Measurements from ENCODE around the gene MAS1.
A peak's percentile ranks its signal among the peaks of the same experiment; 100 is the strongest.
"Not testable (repeated sequence)": the region's sequence is repeated elsewhere in the genome, so short reads cannot be mapped to it uniquely, and the experiment has no call there.

The MAS1 gene

DNA sequence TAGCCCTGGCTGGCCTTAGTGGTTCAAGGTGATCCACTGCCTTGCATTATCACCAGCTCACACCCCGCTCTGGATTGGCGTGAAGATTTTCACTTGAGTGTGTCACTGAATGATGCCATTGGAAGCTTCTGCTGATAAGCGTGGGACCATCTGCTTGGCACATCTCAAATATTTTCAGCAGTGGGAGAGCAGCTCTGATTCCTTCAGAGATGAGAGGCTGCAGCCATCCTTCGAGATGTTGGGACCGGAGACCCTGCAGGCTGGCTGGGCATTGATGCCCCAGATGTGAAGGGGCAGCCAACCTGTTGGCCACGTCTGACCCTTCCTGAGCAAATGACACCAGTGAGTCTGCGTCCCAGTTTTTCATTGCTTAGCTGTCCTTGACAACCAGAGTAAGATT, at the start of gene MAS1:
Gene MAS1 (plus strand): TSS at position 197 of the 400 bp plus-strand sequence. CDS start 15,968 bp downstream, outside the sequence.
- no peak for DNase-seq

DNA sequence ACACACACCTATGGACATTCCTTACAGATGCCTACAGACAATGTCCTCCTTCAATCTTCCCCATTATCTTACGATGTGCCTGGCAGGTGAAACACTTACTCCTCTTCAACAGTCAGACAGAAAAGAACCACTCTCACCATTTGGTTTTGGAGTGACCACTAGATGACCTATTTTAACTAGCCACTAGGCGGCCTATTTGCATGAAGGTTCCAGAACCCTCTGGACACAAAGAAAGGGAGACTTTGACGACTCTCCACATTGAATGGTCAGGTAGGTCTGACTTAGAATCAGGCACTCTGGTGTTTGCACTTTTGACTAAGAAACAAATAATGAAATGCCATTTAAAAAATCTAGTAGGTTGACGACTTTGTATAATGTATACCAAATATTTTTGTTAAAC, 48.8 kb upstream of the MAS1 start:
- peak; percentile 15 for DNase-seq

DNA sequence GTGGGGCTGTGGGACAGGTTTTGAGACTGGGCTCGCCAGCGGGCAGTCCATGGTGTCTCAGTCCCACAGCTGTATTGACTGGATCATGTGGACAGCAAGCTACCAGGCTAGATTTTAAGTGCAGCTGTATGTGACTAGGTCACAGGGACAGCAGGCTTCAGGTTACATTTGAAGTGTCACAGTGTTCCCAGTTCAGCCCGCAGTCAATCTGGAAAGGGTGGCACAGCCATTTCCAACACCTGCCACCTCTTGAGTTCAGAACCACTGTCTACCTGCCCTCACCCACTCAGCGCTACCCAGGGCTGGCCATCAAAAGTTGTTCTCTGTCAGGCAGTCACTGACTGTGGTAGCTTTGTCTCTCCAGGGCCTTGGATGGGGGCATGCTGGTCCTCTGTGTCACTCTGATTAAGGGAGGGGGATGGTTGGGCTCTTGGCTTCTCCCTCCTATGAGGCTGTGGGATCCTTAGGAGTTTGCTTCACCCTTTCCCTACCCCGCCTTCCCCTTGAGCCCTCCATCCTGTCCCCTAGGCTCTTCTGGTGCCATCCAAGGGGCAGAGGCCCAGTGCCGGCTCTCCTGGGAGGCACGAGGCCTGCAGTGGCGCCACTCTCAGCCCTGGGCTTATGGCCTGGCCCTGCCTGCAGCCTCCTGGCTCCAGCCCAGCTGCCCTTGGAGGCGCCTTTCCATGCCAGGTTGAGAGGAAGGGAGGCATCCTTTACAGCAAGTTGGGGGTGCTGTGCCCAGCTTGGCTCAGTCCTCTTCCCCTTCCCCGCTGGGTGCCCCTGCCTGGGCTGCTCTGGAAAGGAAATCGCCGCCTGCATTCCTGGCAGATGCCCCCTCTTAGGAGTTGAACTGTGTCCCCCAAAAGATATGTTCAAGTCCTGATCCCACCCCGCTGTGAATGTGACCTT, 45.8 kb upstream of the MAS1 start:
- DNase-seq = no peak

DNA sequence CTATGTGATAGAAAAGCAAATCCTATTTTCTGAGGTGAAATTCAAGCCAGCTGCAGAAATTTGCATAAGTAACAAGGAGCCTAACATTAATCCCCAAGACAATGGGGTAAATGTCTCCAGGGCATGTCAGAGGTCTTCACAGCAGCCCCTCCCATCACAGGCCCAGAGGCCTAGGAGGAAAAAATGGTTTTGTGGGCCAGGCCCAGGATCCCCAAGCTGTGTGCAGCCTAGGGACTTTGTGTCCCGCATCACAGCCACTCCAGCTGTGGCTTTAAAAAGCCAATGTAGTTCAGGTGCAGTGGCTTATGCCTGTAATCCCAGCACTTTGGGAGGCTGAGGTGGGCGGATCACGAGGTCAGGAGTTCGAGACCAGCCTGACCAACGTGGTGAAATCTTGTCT, 42.2 kb upstream of the MAS1 start:
- not testable (repeated sequence) for DNase-seq

DNA sequence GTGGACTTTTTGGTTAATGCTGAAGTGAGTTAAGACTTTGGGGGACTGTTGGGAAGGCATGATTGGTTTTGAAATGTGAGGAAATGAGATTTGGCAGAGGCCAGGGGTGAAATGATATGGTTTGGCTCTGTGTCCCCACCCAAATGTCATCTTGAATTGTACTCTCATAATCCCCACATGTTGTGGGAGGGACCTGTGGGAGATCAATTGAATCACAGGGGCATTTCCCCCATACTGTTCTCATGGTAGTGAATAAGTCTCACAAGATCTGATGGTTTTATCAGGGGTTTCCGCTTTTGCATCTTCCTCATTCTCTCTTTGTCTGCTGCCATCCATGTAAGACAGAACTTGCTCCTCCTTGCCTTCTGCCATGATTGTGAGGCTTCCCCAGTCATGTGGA, 40.9 kb upstream of the MAS1 start:
- DNase-seq = not testable (repeated sequence)

DNA sequence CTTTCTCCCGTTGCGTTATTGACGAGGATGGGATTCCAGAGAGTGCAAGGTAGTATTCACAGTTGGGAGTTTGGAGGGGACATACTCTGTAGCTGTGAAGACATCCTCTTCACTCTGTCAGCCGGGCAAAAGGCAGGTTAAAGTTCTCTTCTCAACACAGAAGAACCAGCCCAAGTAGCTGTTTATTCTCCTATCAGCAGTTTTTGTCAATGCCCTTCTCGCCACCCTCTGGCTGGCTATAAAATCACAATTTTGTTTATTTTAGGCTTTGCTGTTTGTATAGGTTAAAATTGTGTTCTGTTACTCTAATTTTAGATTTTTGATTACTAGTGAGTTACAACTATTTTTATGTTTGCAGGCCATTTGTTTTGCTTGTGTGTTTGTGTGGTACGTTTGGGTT, 37.9 kb upstream of the MAS1 start:
- peak; percentile 54 to 69 for DNase-seq

DNA sequence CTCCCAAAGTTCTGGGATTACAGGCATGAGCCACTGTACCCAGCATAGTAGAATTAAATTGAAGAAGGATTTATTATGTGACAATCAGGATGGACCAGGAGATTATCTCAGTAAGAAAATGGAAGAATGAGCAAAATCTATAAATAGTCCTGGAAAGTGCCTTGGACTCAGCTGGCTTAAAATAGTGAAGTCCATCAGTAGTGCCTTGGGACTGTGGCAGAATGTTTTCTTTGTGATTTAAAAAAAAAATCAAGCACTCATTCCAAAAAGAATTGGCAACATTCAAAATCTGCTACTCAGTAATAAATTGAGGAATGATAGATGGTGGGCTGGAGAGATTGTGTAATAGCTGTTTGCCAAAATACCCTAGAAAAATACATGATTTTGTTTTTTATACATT, 37.0 kb upstream of the MAS1 start:
- DNase-seq = no peak

DNA sequence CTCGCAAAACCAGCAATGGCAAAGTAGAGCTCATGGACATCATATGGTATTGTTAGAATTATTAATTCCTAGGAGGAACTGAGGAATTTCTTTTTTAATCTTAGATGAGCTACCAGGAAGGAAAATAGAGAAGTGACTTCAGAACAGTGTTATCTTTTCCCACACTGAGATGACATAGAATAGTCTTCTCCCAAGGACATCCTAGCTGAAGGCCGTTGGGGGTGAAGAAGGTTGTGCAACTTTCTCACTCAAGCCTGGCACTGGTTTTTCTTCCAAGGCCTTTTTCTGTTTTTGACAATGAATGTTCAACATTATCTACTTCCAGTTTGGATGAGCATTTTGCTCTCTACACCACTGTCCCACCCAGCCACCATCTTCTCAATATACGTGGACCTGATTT, 35.8 kb upstream of the MAS1 start:
- DNase-seq = peak in 1 of 2 experiments; percentile 17

DNA sequence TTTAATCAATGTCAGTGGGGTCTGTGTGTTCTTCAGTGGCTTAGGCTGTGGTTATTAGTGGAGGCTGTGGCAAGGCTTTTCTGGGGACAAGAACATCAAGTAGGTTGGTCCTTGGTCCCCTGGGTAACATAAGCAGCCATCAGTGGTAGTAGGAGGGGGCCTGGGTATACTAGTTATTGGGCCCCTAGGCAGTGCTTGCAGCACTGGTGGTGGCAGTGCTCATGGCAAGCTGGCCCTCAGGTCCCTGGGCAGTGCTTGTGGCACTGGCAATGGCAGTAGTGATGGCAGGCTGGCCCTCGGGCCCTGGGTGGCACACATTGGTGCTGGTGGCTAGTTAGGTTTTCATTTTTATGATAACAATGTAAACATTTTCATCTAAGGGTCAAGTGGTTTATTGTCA, 32.5 kb upstream of the MAS1 start:
- no peak for DNase-seq

DNA sequence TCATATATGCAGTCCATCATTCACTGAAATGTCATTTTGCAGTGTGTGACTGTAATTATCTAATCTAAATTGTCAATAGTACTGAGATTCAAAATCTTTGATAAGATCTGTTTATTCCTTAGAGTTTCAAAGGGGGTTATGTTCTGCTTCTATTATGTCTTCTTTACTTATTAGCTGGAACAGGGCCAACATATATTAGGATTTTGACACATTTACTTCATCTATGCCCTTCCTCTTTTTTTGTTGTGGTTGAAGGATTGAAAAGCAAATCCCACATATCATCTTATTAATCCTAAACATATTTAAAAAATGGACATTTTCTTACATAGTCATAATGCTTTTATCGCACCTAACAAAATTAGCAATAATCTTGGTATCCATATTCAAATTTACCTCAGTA, 30.3 kb upstream of the MAS1 start:
- DNase-seq = peak in 1 of 2 experiments; percentile 6

DNA sequence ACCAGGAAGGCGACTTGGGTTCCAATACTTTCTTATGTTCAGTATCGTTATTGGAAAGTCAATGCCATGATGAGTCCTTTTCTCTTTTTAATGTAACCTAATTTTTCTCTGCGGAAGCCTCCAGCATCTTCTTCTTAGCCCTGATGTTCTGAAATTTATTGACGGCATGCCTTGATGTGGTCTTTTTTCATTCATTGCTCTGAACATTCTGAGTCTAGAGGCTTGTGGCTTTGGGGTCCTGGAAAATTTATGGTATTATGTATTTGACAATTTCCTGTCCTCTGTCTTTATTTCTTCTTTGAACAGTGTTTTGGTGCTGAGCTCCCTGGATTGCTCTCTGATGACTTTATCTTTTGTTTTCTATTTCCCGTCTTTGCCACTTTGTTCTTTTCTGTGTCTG, 28.7 kb upstream of the MAS1 start:
- DNase-seq = no peak

DNA sequence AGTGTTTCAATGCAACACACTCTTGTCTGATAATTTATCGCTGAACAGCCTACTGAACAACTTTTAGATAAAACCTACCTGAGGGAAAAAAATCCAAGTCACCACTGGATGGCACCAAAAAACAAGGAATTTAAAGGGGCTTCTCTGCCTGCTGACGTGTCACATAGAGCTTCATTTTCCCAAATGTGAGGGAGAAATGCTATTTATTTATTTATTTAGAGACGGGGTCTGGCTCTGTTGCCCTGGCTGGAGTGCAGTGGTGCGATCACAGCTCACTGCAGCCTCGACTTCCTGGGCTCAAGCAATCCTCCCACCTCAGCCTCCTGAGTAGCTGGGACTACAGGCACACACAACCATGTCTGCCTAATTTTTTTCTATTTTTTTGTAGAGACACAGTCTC, 27.4 kb upstream of the MAS1 start:
- peak; percentile 54 to 63 for DNase-seq

DNA sequence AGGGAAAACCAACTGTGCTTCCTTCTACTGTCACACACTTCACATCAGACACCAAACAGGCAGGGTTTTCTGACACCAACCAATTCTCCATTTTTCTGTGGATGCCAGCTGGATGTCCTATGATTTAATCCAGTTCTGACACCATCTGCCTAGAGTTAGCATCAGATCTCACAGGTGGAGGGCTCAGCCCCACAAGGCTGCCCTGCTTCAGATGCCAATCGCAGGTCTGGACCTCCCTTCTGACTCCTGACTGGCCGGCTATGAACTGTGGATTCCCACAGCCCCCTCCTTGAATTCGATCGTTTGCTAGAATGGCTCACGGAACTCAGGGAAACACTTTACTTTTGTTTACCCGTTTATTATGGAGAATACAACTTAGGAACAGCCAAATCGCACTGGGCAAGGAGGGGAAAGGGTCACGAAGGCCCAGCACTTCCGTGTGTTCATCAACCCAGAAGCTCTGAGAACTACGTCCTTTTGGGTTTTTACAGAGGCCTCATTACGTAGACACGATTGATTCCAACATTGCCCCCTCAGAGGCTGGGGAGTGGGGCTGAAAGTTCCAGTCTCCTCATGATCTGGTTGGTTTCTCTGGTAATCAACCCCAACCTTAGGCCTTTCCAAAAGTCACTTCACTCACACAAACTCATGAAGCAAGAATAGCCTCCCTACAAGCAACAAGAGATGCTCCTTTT, 25.4 kb upstream of the MAS1 start:
- no peak for DNase-seq

DNA sequence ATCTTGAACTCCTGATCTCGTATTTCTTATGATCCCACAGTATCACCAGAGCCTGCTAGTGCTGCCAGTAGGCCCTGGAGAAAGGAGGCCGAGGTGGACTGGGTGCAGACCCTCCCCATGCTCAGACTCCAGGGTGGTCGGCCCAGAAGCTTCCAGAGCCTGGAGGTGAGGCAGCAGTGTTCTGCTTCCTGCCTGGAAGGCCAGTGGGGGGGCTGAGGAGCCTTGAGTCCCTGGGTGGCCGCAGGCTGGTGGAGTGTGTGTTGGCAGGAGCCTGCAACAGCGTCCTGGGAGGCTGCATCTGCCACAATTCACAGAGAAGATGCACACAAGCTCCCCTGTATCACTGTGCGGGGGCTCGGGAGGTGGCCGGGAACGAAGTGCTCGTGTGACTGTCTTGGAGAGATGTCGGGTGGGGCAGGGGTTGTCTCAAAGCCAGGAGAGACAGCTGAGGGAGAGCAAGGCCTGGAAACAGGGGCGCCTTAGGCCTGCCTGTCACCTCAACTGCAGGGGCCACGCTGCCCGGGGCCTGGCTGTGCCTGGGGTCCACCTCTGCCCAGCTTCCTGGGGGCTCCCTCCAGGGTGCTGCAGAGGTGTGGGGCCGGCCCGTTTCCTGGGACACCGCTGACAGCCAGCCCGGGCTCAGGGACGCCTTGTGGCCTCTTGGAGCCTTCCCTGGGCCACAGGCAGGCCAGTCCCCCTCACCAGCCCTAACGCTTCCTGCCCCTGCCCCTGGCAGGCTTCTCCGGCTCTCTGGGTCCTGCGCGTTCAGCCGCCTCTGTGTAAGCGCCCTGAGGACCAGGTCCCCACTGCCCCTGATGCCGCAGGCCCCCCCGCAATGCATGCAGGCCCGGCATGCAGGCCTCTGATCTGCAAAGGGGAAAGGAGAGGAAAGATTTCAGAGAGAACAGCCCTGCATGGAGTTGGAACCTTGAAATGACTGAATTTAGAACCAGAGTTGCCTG, 24.2 kb upstream of the MAS1 start:
- no peak for DNase-seq

DNA sequence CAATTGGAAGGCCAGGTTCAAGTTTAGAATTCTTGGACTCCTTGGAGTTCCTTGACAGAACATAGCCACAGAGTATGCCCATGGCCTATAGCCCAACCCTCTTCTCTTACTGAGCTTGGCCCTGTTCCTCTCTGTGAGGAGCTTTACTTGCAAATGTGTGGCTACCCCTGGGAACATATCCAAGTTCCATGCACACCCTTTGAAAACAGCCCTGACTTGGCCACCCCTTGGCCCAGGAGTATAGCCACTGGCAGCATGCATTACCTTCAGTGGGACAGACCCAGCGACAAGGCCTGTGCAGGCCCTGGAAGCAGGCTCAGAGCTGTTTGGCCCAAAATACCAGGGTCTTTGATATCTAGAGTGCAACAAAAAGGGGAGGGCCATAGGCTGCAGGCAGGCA, 19.5 kb upstream of the MAS1 start:
- DNase-seq = no peak

DNA sequence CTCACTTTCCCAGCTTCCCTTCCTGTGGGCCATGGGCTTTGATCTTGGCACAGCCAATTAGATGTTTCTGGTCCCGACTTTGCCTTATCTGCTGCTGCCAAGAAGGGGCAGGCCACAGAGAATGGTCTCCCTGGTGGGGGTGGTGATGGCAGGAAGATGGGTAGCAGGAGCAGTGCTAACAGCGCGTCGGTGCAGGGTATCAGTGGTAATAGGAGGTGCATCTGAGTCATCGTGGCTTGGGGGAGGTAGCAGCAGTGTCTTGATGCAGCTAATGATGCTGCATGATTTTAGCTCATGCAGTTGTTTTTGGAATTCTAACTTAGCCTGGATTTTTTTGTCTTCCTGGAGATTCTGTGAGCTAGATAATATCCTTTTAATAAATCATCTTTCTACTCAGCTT, 18.9 kb upstream of the MAS1 start:
- no peak for DNase-seq

DNA sequence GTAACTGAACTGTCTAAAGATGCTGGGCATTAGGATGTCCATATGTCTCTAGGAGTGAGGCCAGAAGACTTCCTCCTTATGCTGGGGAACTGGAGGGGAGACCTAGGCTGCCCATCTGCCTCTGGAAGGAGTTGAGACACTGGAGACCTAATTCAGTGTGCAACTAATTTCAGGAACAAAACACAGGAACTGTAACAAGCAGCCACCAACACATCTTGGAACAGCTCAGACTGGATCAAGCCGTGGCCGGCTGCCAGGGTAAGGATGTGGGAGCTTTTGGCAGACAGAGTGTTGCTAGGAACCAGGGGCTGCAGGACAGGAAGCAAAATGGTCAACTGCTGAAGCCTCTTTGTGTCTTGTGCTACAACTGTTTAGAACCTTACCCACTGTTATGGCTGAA, 16.4 kb upstream of the MAS1 start:
- no peak for DNase-seq

DNA sequence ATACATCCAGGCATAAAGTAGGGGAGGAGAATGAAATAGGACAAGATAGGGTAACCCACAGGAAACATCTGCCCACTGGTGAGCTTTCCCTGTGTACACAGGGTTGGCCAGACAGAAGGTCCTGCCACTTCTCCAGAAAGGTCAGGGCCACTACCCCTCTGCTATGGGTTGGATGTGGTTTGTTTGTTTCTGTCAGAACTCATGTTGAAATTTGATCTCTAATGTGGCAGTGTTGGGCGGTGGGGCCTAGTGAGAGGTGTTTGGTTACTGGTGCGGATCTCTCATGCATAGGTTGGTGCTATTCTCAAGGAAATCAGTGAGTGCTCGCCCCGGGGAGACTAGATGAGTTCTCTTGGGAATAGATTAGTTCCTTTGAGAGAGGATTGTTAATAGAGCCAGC, 15.6 kb upstream of the MAS1 start:
- no peak for DNase-seq

DNA sequence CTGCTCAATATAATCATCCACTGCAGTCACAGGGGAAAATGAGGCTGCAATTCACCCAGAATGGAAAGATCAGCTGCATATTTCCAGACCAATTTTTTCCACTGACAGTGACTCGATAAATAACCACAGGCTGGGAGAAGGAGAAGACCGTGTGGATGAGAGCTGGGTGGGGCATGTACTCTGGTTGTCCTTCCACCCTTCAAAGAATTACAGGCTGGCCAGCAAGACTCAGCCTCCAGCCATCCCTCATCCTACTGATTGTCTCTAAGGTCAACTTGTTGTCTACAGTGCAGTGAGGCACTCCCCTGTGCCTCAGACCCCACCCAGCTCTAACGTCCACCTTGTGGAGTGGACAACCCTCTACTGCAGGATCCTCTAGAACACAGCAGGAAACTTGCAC, 14.5 kb upstream of the MAS1 start:
- no peak for DNase-seq

DNA sequence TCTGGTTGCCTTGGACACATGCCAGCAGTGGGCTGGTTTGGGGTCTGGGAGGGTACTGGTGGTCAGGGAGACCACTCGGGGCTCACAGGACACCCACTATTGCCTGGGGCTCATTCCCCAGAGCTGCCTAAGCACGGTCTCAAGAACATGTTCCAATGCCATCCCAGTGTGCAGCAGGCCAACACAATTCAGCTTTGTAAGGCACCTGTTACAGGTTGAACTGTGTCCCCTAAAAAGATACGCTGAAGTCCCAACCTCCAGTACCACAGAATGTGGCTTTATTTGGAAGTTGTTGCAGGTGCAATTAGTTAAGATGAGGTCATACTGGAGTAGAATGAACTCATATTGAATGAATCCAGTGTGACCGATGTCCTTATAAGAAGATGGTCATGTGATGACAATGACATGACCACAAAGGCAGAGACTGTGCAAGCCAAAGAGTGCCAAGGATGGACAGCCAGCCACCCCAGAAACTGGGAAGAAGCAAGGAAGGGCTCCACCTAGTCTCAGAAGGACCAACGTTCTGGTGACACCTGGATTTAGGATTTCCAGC, 13.5 kb upstream of the MAS1 start:
- DNase-seq = no peak

DNA sequence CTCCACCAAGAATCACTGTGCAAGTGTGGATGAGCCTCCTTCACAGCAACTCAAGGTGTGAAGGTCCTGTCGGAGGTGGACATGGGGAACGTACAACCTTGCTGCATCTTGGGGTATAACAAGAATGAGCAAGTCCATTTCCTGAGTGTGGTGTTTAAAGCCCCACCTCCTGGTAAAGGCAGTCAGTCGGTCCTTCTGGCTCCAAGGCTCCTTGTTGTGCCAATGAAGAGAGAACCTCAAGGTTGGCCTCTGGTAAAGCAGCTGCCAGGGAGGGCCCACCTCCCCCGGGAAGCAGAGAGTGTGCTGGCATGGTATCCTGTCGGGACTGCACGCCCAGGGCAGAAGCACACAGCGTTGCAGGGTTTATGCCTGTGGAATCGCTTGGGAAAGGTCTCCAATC, 12.4 kb upstream of the MAS1 start:
- no peak for DNase-seq

DNA sequence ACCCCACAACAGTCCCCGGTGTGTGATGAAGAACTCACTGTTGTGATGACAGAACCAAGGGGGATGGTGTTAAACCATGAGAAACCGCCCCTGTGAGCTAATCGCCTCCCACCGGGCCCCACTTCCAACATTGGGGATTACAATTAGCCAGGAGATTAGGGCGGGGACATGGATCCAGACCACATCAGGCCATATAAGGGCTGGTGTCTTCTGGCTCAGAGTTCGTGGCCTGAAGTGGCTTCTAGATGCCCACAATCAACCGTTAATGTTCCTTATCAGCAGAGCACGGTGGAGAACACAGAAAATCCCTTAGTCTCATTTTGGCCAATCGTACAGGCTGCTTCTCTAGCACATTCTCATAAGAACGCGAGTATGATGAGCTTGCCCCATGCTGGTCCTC, 10.9 kb upstream of the MAS1 start:
- no peak for DNase-seq

Measured in AML-193 (cell line).